ENCODE results near the gene CA4. TPM values are rescaled to one million over a fixed set of nuclear protein-coding genes. Genes with fewer than 3 reads are reported as not detected.

Gene CA4
- total and polyA plus RNA-seq, 4 donors: 0.14 to 0.67 (median 0.44) TPM

DNA sequence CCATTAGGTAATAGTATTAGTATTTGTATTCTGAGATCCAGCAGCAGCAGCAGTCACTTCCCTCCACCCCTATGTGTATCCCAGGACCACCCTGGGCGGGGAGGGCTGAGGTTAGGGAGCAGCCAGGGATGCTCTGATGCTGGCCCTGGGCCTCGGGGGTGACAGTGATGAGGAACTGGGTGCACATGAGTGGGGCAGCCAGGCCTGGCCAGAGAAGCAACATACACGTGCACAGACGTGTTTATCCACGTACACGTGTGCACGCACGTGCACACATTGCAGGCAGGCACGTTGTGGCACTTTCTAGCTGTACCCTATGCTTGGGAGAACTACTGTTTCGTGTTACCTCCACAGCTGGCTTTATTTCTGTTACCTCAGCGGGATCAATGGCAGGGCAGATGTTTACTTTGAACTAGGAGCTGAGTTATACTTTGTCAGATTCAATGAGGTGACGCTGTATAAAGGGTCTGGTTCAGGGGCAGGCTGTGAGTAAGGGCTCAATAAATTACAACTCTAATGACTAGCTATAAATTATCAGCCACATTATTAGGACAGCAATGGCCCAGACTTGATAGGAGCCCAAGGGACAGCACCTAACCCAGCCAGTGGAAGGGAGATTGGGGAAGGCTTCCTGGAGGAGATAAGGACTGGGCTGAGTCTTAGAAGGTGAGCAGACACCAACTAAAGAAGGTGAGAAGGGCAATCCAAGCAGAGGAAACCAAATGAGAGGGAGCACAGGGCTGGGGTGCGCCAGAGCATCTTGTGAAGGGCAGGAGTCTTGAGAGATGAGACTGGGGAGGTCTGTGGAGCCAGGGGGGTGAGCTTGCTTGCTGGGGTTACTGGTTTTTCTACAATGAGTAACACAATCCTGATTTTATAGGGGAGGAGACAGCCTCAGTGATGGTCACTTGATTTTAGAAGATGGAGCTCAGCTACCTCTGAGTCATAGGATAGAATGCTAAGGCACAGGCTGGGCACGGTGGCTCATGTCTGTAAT is 22.4 kb upstream of the CA4 start:
- Histone ChIP-seq H3K4me1 (ENCODE audit: control insufficient read depth in 4 of 4, insufficient read depth in 4 of 4, low read length in 3 of 4) (no peaks in the 10 kb centered on the region), H3K9ac (ENCODE audit: low read depth in 1 of 2, low read length in 2 of 2) (no peak overlapping the region), H3K36me3 (ENCODE audit: control insufficient read depth in 4 of 4, insufficient read depth in 3 of 4, low read depth in 1 of 4, low read length in 3 of 4) (no peaks in the 10 kb centered on the region), H3K27me3 (ENCODE audit: control insufficient read depth in 4 of 4, insufficient read depth in 4 of 4, low read length in 3 of 4) (no peaks in the 10 kb centered on the region), H3K9me3 (ENCODE audit: control insufficient read depth in 4 of 4, low read length in 3 of 4) (no peaks in the 10 kb centered on the region), H3K4me3 (ENCODE audit: low read depth in 1 of 3, low read length in 3 of 3) (no peak overlapping the region), H3K27ac (ENCODE audit: low read depth in 1 of 2, low read length in 2 of 2) (no peak overlapping the region)
- no peak for TF ChIP-seq HNF4G (IDR thresholded peaks at IDR 0.05)
- no peak for TF ChIP-seq FOXA2 (IDR thresholded peaks at IDR 0.05)
- no peak for TF ChIP-seq TAF1 (conservative IDR thresholded peaks at IDR 0.05)
- no peak for TF ChIP-seq NR2F2 (IDR thresholded peaks at IDR 0.05)
- TF ChIP-seq RXRA (IDR thresholded peaks at IDR 0.05): no peak
- no peak for TF ChIP-seq JUND (IDR thresholded peaks at IDR 0.05)
- no peak for TF ChIP-seq GABPA (IDR thresholded peaks at IDR 0.05 in 1 of 2, conservative IDR thresholded peaks at IDR 0.05 in 1 of 2)
- TF ChIP-seq YY1 (IDR thresholded peaks at IDR 0.05): no peak
- DNase-seq (ENCODE audit: low spot score): peak; percentile 19
- 75% methylated on average over 14 of the region's 14 CpGs for WGBS

DNA sequence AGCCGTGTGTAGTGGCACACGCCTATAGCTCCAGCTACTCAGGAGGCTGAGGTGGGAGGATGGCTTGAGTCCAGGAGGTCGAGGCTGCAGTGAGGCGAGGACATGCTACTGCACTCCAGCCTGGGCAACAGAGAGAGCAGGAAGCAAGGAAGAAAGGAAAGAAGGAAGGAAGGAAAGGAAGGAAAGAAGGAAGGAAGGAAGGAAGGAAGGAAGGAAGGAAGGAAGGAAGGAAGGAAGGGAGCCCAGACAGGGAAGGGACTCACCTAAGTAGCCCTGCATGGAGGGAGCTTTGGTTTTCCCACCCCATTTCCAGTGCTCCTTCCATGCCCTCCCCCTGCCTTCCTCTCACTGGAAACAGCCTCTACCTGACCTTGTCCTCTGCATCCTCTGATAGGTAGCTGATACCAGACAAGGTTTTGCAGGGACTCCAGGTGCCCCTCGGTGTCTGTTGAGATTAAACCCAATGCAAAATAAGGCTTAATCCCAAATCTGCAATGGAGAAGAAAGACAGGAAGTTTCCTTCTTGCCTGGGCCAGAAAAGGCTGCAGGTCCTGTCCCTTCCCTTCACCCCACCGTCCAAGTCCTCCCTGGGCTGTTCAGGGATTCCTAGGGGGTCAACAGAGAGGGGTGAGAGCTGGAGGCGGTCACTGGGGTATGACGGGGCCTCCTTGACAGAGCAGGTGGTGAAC is 21.5 kb upstream of the CA4 start:
- 71% methylated on average over 8 of the region's 8 CpGs for WGBS
- peak; percentile 8 for DNase-seq (ENCODE audit: low spot score)

More for the DNA sequence above, 21.5 kb upstream of the CA4 start:
- Histone ChIP-seq H3K4me3 (ENCODE audit: low read depth in 1 of 3, low read length in 3 of 3) (no peak overlapping the region), H3K9ac (ENCODE audit: low read depth in 1 of 2, low read length in 2 of 2) (no peak overlapping the region), H3K36me3 (ENCODE audit: control insufficient read depth in 4 of 4, insufficient read depth in 3 of 4, low read depth in 1 of 4, low read length in 3 of 4) (no peaks in the 10 kb centered on the region), H3K27ac (ENCODE audit: low read depth in 1 of 2, low read length in 2 of 2) (no peak overlapping the region), H3K9me3 (ENCODE audit: control insufficient read depth in 4 of 4, low read length in 3 of 4) (no peaks in the 10 kb centered on the region), H3K27me3 (ENCODE audit: control insufficient read depth in 4 of 4, insufficient read depth in 4 of 4, low read length in 3 of 4) (no peaks in the 10 kb centered on the region), H3K4me1 (ENCODE audit: control insufficient read depth in 4 of 4, insufficient read depth in 4 of 4, low read length in 3 of 4) (no peaks in the 10 kb centered on the region)
- TF ChIP-seq HNF4G (IDR thresholded peaks at IDR 0.05) (no peak), FOXA2 (IDR thresholded peaks at IDR 0.05) (no peak), RAD21 (IDR thresholded peaks at IDR 0.05) (no peak), GABPA (IDR thresholded peaks at IDR 0.05 in 1 of 2, conservative IDR thresholded peaks at IDR 0.05 in 1 of 2) (no peak), RXRA (IDR thresholded peaks at IDR 0.05) (no peak), TAF1 (conservative IDR thresholded peaks at IDR 0.05) (no peak), SP1 (IDR thresholded peaks at IDR 0.05) (no peak), FOXA1 (IDR thresholded peaks at IDR 0.05) (no peak), EGR1 (IDR thresholded peaks at IDR 0.05; ENCODE audit: low read depth in 2 of 2) (no peak), NR2F2 (IDR thresholded peaks at IDR 0.05) (no peak), HNF4A (conservative IDR thresholded peaks at IDR 0.05) (no peak)
- TF ChIP-seq, protein P1, sequence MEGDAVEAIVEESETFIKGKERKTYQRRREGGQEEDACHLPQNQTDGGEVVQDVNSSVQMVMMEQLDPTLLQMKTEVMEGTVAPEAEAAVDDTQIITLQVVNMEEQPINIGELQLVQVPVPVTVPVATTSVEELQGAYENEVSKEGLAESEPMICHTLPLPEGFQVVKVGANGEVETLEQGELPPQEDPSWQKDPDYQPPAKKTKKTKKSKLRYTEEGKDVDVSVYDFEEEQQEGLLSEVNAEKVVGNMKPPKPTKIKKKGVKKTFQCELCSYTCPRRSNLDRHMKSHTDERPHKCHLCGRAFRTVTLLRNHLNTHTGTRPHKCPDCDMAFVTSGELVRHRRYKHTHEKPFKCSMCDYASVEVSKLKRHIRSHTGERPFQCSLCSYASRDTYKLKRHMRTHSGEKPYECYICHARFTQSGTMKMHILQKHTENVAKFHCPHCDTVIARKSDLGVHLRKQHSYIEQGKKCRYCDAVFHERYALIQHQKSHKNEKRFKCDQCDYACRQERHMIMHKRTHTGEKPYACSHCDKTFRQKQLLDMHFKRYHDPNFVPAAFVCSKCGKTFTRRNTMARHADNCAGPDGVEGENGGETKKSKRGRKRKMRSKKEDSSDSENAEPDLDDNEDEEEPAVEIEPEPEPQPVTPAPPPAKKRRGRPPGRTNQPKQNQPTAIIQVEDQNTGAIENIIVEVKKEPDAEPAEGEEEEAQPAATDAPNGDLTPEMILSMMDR (IDR thresholded peaks at IDR 0.05; ENCODE audit: low read depth, low read length, missing input control): no peak
- TF ChIP-seq, protein P2, sequence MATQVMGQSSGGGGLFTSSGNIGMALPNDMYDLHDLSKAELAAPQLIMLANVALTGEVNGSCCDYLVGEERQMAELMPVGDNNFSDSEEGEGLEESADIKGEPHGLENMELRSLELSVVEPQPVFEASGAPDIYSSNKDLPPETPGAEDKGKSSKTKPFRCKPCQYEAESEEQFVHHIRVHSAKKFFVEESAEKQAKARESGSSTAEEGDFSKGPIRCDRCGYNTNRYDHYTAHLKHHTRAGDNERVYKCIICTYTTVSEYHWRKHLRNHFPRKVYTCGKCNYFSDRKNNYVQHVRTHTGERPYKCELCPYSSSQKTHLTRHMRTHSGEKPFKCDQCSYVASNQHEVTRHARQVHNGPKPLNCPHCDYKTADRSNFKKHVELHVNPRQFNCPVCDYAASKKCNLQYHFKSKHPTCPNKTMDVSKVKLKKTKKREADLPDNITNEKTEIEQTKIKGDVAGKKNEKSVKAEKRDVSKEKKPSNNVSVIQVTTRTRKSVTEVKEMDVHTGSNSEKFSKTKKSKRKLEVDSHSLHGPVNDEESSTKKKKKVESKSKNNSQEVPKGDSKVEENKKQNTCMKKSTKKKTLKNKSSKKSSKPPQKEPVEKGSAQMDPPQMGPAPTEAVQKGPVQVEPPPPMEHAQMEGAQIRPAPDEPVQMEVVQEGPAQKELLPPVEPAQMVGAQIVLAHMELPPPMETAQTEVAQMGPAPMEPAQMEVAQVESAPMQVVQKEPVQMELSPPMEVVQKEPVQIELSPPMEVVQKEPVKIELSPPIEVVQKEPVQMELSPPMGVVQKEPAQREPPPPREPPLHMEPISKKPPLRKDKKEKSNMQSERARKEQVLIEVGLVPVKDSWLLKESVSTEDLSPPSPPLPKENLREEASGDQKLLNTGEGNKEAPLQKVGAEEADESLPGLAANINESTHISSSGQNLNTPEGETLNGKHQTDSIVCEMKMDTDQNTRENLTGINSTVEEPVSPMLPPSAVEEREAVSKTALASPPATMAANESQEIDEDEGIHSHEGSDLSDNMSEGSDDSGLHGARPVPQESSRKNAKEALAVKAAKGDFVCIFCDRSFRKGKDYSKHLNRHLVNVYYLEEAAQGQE (IDR thresholded peaks at IDR 0.05): no peak
- TF ChIP-seq, protein P3, sequence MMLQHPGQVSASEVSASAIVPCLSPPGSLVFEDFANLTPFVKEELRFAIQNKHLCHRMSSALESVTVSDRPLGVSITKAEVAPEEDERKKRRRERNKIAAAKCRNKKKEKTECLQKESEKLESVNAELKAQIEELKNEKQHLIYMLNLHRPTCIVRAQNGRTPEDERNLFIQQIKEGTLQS (IDR thresholded peaks at IDR 0.05): no peak

Measured in liver (tissue), 9 donors.